ENCODE measurements around the gene FGFRL1.
A peak's percentile ranks its signal among the peaks of the same experiment; 100 is the strongest.
"Not testable (repeated sequence)": the region's sequence is repeated elsewhere in the genome, so short reads cannot be mapped to it uniquely, and the experiment has no call there.

Gene FGFRL1

GRCh38 chr4:971666-972500 lies 39.5 kb upstream of the FGFRL1 start:
- TF ChIP-seq CTCF (IDR thresholded peaks at IDR 0.05), result no peak
- Histone ChIP-seq H3K27me3 (ENCODE audit: control insufficient read depth, insufficient read depth, low read length) (no peaks in the 10 kb centered on the region), H3K79me2 (no peaks in the 10 kb centered on the region), H3K4me3 (ENCODE audit: low read depth, low read length) (peak overlapping the region; percentile 69), H3K4me1 (no peaks in the 10 kb centered on the region), H2AFZ (no peak overlapping the region), H3K4me2 (ENCODE audit: low read length) (peak overlapping the region; percentile 93), H3K9ac (no peak overlapping the region), H3K27ac (no peak overlapping the region), H3K9me3 (ENCODE audit: control insufficient read depth, low read length) (no peaks in the 10 kb centered on the region), H3K36me3 (ENCODE audit: control insufficient read depth, insufficient read depth, low read length) (no peaks in the 10 kb centered on the region)

- peak overlapping the region; percentile 19 for H3K9ac ChIP-seq
- H3K4me3 ChIP-seq (ENCODE audit: low read depth, low read length), result peak overlapping the region; percentile 69
- H3K79me2 ChIP-seq, result no peaks in the 10 kb centered on the region
- H3K27me3 ChIP-seq (ENCODE audit: control insufficient read depth, insufficient read depth, low read length), result no peaks in the 10 kb centered on the region
- no peak overlapping the region for H3K27ac ChIP-seq
- peak overlapping the region; percentile 93 for H3K4me2 ChIP-seq (ENCODE audit: low read length)
- no peaks in the 10 kb centered on the region for H3K4me1 ChIP-seq
- H2AFZ ChIP-seq, result peak overlapping the region; percentile 66
- no peak for TF ChIP-seq CTCF (IDR thresholded peaks at IDR 0.05)
- no peaks in the 10 kb centered on the region for H3K36me3 ChIP-seq (ENCODE audit: control insufficient read depth, insufficient read depth, low read length)
- no peaks in the 10 kb centered on the region for H3K9me3 ChIP-seq (ENCODE audit: control insufficient read depth, low read length)
These were observed 38.6 kb upstream of the FGFRL1 start for GRCh38 chr4:972651-973424.

- no peaks in the 10 kb centered on the region for H3K27me3 ChIP-seq (ENCODE audit: control insufficient read depth, insufficient read depth, low read length)
- H3K4me3 ChIP-seq (ENCODE audit: low read depth, low read length), result peak within 1 kb of the TSS; percentile 69
- H3K36me3 ChIP-seq (ENCODE audit: control insufficient read depth, insufficient read depth, low read length), result no peaks in the 10 kb centered on the region
- H3K4me2 ChIP-seq (ENCODE audit: low read length), result peak within 1 kb of the TSS; percentile 93
- no peaks in the 10 kb centered on the region for H3K9me3 ChIP-seq (ENCODE audit: control insufficient read depth, low read length)
- TF ChIP-seq CTCF (IDR thresholded peaks at IDR 0.05), result no peak
- no peaks in the 10 kb centered on the region for H3K79me2 ChIP-seq
- H3K27ac ChIP-seq, result no peak within 1 kb of the TSS
- H2AFZ ChIP-seq, result peak within 1 kb of the TSS; percentile 66
- H3K4me1 ChIP-seq, result no peaks in the 10 kb centered on the region
- peak within 1 kb of the TSS; percentile 19 for H3K9ac ChIP-seq
These were observed 37.7 kb upstream of the FGFRL1 start, which contains the start of gene DGKQ for GRCh38 chr4:973431-974397. TSS of gene DGKQ (minus strand) at chr4:973569. CDS start at chr4:973482, 87 bp downstream.

- Histone ChIP-seq H3K27ac (no peak overlapping the region), H3K9me3 (ENCODE audit: control insufficient read depth, low read length) (no peaks in the 10 kb centered on the region), H3K4me3 (ENCODE audit: low read depth, low read length) (no peak overlapping the region), H3K79me2 (no peaks in the 10 kb centered on the region), H2AFZ (no peak overlapping the region), H3K36me3 (ENCODE audit: control insufficient read depth, insufficient read depth, low read length) (no peaks in the 10 kb centered on the region), H3K4me1 (no peaks in the 10 kb centered on the region), H3K27me3 (ENCODE audit: control insufficient read depth, insufficient read depth, low read length) (no peaks in the 10 kb centered on the region), H3K9ac (no peak overlapping the region), H3K4me2 (ENCODE audit: low read length) (no peak overlapping the region)
- TF ChIP-seq CTCF (IDR thresholded peaks at IDR 0.05), result no peak
These were observed 36.8 kb upstream of the FGFRL1 start for GRCh38 chr4:974668-975067.

- not testable (repeated sequence) for H3K79me2 ChIP-seq; H3K4me2 ChIP-seq (ENCODE audit: low read length); H3K27ac ChIP-seq; H3K9ac ChIP-seq; H2AFZ ChIP-seq; H3K36me3 ChIP-seq (ENCODE audit: control insufficient read depth, insufficient read depth, low read length); H3K4me1 ChIP-seq; H3K27me3 ChIP-seq (ENCODE audit: control insufficient read depth, insufficient read depth, low read length); H3K4me3 ChIP-seq (ENCODE audit: low read depth, low read length); H3K9me3 ChIP-seq (ENCODE audit: control insufficient read depth, low read length)
These were observed 35.4 kb upstream of the FGFRL1 start for GRCh38 chr4:976016-976415.

Measured in parathyroid adenoma (tissue), 2 donors.